ENCODE data around the gene BICC1.

BICC1 gene

DNA sequence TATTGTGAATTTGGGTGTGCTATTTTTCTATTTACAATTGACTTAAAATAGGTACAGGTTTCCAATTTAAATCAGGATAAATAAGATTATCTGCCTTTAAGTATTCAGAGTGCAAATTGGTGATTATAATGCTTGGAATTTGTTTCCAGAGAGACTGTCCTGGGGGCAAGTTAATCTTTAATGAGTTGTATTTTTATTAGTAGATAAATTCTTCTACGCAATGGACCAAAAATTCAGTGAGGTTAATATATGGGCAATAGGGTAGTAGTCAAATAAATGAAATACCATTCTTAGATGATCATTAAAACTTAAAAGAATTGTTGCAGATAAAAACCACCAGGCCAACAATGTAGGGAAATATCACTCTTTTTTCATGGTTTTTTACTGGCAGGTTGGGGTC lies 3.4 kb downstream of the BICC1 start:
- DNase-seq (ENCODE audit: low spot score): no peak

GRCh38 chr10:58516671-58517070 lies 4.0 kb downstream of the BICC1 start:
- no peak for DNase-seq (ENCODE audit: low spot score)

- DNase-seq (ENCODE audit: low spot score): no peak
Measured at GRCh38 chr10:58517081-58517480, 4.4 kb downstream of the BICC1 start.

DNA sequence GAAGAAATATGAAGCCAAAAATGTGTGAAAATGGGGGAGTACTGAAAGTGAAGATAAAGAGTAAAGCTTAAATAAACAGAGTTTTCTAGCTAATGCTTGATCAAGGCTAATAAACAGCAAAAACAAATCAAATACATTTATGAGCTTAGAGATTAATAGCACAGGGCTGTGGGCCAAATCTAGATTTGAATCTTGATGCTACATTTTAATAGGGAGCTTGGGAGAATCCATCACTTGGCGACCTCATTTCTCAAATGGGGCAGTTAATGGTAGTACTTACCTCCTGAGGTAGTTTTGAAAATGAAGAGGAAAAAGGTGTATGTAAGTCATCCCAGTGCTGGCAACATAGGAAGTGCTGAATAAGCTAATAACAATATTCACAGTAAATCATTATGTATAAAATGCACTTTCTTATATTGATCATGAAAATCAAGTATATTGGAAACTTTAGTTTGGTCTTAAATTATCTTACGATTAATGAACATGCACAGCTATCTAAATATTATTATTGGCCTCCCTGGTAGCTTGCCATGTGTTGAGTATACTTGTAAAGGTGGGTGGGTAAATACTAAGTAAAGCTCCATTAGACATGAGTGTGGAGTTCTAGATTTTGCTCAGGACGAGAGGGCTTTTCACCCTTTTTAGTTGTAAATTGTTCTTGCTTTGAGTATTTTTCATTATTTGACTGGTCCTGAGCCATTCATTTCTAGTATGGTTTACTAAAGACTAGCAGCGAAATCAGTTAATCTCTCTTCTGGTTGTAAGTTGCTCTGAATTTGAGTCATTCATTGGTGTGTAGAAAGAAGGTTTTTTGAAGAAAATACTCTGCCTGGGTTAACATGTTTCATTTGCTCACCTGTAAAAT lies 5.1 kb downstream of the BICC1 start:
- no peak for DNase-seq (ENCODE audit: low spot score)

DNA sequence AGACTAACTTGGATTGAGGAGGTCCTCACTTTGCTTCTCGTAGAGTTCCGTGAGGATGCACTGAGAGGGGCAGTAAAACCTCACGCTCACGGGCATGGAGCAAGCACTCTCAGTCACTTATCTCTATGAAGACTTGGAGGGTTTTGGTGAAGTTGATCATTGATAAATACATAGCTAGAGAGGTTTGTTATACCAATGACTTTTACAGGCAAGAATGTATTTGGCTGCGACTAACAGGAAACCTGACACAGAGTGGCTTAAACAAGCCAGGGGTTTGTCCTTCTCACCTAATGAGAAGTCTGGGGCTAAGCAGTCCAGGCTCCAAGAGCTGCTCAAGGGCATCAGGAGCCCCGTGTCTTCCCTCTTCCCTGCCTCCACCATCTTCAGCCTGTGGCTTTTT lies 6.1 kb downstream of the BICC1 start:
- DNase-seq (ENCODE audit: low spot score): no peak

DNA sequence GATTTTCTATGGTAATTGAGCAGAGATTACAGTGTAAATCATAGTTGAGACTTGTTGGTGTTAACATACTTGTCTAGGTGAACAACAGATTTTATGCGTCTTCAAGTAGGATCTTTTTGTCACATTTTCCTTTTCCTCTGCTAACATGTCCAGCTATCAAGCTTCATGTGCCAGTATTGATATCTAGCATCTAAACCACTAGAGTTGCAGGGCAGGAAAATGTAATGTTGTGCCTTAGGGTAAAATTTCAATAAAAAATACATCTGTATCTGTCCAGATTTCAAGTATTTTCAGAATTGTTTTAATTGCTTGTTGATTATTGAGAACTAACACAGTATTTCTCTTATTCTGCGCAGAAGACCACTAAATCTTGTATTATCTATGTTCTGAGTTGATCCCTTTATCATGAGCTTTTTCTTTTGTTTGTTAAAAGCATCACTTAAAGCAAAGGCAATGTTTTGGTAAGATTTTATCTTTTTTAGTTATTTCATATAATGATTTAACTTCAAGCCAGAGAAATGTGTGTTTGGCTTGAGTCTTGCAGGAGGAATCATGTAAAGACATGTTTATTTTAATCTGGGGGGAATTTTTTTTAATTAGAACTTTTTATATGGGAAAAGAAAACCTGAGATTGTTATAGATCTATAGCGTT lies 16.5 kb downstream of the BICC1 start:
- no peak for DNase-seq (ENCODE audit: low spot score)

DNA sequence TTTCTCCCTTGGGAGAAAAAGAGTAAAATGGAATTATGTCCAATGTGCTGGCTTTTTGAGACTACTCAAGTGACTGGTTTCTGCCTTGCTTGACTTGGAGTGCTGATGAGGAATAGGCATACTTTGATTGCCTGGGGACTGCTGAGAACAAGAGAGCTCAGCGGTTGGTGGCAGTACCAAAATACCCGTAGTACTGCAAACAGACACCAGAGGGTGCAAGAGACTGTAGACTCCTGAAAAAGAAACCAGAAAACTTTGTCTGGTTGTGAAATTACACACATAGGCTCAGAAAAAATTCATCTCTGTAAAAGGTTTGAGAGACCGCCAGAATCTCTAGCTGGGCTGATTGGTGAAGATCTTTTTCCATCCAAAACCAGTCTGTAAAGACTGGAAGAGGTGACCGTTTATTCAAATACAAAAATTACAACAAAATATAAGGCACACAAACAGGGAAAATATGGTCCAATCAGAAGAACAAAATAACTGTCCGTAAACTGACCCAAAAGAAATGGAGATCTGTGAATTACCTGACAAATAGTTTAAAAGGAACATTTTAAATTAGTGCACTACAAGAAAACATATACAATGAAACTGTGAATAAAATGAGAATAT lies 18.5 kb downstream of the BICC1 start:
- DNase-seq (ENCODE audit: low spot score): peak; percentile 59

DNA sequence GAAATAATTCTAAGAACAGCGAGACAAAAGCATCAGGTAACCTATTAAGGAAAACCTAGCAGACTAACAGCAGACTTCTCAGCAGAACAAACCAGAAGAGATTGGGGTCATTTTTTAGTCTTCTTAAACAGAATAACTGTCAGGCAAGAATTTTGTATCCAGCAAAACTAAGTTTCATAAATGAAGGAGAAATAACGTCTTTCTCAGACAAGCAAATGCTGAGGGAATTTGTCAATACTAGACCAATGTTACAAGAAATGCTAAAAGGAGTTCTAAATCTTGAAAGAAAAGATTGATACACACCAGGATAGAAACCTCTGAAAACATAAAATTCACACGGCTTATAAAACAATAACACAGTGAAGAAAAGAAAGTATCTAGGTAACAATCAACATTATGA lies 22.6 kb downstream of the BICC1 start:
- DNase-seq (ENCODE audit: low spot score): no peak

- no peak for DNase-seq (ENCODE audit: low spot score)
Measured at GRCh38 chr10:58543141-58543540, 30.5 kb downstream of the BICC1 start.

GRCh38 chr10:58544135-58544534 lies 31.5 kb downstream of the BICC1 start:
- no peak for DNase-seq (ENCODE audit: low spot score)

GRCh38 chr10:58545427-58545826 lies 32.8 kb downstream of the BICC1 start:
- no peak for DNase-seq (ENCODE audit: low spot score)

DNA sequence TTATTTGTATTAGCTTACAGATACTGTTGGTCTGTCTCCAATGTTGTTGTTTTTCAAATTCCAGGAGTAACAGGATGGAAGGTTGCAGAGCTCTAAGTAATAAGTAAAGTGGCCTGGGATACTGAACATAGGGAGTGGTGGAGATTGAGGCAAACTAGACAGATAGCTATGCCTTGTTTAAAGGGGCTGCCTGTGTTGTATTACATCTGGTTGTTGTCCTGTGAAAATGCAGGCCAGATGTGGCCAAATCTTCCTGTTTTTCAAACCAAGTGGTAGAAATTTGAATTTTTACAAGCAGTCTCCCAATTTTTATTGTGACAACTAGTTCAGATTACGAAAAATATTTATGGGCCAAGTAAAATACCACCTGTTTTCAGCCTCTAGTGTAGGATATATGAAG lies 33.5 kb downstream of the BICC1 start:
- DNase-seq (ENCODE audit: low spot score): no peak

DNA sequence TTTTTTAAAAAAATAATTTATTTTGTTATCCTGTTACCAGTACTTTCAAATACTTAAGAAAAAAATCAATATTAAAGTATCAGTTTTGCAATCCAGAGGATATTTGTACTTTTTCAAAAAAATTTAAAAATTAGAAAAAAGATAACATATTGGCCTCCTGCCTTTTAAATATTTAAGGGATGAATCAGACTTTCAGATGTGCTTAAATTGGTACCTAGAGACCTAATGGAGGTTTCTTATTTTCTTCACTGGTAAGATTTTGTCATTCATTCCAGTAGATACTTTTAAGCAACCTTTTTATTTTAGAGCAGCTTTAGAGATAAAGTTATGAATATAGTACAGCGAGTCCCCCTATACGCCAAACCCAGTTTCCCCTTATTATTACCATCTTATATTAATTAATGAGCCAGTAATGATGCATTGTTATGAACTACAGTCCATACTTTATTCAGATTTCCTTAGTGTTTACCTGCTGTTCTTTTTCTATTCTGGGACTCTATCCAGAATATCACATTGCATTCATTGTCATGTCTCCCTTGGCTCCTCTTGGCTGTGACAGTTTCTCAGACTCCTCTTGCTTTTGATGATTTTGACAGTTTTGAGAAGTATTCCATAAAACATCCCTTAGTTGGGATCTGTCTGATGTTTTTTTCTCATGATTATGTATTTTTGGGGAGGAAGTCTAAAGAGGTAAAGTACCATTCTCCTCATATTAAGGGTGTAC lies 34.2 kb downstream of the BICC1 start:
- DNase-seq (ENCODE audit: low spot score): no peak

- no peak for DNase-seq (ENCODE audit: low spot score)
Measured at GRCh38 chr10:58547963-58548362, 35.3 kb downstream of the BICC1 start.

- no peak for DNase-seq (ENCODE audit: low spot score)
Measured at GRCh38 chr10:58554316-58554715, 41.6 kb downstream of the BICC1 start.

GRCh38 chr10:58555170-58555929 lies 42.7 kb downstream of the BICC1 start:
- DNase-seq (ENCODE audit: low spot score): no peak

- DNase-seq (ENCODE audit: low spot score): no peak
Measured at GRCh38 chr10:58555930-58556311, 43.2 kb downstream of the BICC1 start.

- DNase-seq (ENCODE audit: low spot score): no peak
Measured at GRCh38 chr10:58556516-58557165, 44.0 kb downstream of the BICC1 start.

DNA sequence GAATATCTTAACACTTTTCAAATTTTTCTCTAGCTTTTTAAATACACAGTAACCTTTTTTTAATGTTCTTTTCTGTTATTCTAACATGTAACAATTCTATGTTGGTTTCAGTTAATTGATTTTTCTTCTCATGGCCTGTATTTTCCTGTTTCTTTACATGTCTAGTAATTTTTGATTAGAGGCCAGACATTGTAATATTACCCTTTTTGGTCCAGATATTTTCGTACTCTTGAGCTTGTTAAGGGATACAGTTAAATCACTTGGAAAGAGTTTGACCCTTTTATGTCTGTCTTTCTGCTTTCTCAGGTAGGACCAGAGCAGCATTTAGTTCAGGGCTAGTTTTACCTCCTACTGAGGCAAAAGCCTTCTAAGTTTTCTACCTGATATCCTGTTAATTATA lies 45.0 kb downstream of the BICC1 start:
- DNase-seq (ENCODE audit: low spot score): no peak

DNA sequence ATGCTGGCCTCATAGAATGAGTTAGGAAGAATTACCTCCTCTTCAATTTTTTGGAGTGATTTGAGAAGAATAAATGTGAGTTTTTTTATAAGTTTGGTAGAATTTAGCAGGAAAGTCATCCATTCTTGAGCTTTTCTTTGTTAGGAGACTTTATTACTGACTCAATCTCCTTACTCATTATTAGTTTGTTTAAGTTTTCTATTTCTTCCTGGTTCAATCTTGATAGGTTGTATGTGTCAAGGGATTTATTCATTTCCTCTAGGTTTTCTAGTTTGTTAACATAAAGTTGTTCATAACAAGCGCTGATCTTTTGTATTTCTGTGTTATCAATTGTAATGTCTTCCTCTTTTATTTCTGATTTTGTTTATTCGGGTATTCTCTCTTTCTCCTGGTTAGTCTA lies 47.4 kb downstream of the BICC1 start:
- DNase-seq (ENCODE audit: low spot score): no peak

DNA sequence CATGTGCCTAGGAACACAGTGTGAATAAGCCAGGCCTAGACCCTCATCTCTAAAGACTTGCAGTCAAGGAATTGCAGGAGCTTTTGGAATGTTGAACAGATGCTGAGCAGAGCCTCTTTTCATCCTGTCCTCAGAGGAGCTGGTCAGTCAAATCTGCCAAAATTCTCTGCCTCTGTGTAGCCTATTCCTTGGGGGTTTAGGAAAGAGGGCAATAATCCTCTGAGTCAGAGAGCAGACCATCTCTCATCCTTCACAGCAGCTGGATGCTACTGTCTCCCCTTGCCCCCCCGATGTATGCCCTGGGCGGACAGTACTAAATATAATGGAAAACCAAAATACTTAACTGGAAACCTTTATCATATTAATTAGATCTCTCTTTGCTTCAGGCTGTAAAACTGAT lies 52.6 kb downstream of the BICC1 start:
- no peak for DNase-seq (ENCODE audit: low spot score)

Data from SW480 (cell line).